NCI-H2171 treated with DMSO at 0.1 percent for 48 hours (cell line): Measurements from ENCODE around the gene CAPN8.

Experiments
- DNase-seq: peaks from one replicate; lab custom pipeline; 2025; lab: John Stamatoyannopoulos, UW

Gene CAPN8

DNA sequence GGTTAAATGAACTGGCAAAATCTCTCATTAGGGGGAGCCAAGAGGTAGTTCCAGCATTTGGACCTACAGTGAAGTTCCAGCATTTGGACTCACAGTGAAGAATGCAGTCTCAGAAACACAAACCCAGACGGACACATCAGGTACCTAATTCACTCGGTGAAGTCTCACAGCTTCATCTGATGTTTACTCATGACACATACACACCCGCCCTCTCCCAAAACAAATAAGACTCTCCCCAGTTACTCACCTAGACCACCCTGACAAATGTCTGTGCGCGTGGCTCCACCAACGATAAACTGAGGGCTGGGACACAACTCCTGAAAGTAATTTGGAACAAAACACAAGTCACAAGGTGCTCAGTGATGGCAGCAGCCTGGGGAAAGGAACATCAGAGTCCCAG, 11.4 kb downstream of the CAPN8 start:
- DNase-seq: no peak

DNA sequence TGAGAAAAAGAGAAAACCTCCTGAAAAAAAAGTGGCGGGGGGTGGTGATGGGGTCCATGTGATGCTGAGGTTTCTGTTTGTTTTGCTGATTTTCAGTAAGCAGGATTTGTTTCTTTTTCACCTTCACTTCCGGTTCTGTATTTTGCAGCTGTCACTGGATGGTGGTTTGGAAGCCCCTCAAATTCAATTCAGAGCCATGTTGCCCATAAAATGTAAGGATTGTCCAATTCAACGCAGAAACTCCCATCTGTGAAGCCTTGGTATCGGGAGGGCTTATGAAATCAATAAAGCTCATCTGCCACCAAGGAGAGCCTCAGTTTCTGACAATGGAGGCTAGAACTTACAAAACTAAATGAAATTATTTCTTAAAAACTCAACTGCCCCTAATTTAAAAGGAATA, 12.1 kb downstream of the CAPN8 start:
- no peak for DNase-seq

DNA sequence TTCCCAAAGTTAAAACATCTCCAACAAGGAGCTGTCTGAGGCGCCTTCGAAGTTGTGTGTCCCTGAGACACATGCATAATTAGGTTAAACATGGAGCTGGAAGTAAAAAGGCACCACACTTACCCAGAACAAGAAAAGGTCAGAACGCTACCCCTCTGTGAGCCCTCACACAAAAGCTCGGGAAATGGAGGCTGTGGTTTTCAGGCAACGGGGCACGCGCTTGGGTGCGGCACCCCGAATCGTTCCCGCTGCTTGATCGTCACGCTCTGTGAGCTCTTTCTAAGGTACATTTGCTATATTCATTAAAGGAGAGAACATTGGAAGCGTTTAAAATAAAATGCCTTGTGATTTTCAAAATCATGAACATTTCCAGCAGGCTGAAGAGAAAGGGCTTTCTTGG, 12.5 kb downstream of the CAPN8 start:
- no peak for DNase-seq

DNA sequence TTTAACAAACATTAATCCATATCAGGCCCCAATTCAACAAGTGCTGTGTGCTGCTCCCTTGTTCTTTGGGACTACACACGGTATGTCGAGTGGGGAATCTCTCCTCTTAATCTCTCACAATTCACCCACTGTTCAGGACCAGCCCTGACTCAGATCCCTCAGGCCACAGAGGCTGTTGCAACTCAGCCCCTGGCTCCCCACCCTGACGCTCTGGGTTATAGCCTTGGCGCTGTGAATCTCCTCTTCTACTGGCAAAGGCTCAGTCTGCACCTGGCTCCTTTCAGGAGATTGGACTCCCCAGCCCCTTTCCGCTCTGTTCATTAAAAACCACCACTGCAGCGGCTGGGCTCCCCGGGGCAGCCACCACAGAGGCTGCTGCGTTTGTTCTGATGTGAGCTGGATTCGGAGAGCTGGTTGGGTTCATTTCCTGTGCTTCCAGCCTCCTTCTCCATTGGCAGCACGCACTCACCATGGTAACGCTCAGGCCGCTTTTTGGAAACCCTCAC, 13.0 kb downstream of the CAPN8 start:
- DNase-seq: no peak

DNA sequence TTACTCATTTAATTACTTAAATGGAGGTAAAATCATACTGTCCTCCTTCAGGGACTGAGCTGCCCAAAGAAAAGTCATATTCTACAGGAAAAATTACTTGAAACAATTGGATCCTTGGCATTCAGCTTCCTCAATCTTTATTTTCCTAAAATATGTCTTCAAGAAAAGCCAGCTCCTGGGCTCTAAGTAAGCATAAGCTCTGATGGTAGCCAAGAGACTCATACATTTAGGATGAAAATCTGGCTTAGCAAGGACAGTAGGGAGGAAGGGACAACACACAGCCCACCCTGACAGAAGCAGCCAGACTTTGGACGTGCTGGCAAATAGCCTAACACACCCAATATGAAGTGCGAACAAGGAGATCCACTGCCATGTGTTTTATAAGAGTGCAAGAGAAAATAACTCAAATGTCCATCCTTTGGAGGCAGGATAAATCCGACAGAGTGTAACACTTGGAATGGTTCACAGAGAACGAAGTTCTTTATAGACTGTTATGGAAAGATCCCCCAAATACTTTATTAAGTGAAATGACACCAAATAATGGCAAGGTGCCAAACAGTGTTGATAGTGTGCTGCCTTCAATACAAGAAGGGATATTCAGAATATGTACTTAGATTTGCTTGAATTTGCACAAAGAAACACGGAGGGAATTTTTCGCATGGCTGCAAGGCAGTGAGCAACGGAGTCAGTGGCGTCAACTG, 14.1 kb downstream of the CAPN8 start:
- no peak for DNase-seq

DNA sequence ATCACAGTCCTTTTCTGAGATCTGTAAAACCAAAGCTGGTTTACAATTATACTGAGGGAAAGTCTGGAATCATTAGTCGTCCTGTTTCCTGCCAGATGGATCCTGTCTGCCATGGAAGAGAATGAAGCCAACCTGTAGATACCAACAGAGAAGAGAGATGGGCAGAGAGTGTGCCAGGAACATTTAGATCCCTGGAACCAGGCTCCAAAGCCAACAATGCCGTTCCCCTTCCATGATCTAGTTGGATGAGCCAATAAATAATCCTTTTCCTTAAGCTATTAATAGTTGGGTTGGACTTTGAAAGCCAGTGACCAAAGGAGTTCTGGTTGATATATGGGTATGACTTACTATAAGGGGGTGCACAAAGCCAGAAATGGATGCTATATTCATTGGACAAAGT, 15.0 kb downstream of the CAPN8 start:
- DNase-seq: no peak

DNA sequence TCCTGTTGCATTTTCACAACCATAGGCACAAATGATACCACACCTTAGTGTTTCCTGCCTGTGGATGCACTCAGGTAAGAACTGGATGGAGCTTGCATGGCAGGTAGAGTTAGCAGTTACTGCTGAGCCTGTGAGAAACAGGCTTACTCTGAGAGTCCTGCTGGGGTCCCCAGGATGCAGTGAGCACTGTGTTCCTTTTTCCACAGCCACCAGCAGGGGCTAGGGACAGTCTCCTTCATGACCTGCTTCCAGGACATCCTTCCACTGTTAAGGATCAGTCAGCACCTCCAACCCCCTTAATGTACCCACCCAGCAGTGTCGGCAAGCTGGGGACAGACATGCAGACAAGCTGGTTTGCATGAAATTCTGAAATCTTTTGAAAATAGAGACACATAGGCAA, 16.3 kb downstream of the CAPN8 start:
- DNase-seq: no peak

DNA sequence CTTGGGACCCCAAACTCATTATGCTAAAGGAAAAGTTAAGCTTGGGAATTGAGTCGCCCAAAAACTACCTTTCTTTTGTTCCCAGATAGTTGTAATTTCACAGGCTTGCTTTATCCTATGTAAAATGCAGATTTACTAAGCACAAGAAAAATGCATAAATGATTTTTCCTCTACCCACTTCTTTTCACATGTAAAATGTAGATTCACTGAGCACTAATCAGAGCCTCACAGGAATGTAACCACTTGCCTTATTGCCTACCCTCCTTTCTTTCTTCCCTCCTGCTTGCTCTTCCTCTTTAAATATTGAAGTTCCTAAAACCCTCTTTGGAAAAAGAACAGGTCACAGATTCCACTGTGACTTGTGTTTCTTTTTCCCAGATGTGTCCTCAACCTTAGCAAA, 18.3 kb downstream of the CAPN8 start:
- DNase-seq: no peak

DNA sequence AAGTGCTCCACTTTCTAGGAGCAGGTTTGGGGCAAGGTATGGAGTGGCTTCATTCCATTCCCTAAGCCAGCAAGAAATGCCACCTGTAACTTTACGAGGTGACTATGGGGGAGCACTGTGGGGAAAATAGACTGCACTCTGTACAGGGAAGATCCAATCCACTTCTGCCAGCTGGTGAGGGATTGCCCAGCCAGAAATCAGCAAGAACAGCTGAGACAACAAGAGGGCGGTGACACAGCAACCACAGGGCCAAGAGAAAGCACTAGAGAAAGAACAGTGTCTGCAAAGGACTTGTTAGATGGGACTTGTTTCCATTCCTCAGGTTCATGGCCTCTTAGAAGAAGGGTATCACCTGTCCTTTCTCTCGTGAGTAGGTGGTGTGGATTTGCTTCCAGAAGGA, 19.6 kb downstream of the CAPN8 start:
- DNase-seq: no peak

DNA sequence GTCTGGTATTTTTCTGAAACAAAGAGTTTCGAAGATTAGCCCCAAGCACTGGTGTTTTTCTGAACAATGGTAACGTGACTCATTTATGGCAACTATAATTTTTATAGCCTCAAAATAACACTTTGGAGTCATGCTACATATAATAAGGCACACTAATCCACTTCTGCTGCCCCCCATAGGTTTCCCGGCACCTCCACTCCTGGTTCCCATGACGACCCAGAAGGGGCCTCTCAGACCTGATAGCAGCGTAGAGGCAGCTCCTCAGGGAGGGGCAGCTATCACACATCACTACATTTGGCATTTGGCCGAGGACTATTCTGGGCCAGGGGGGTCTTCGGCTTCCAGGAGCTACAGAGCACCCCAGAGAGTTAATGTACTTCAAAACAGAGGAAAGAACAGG, 23.3 kb downstream of the CAPN8 start:
- DNase-seq: no peak

DNA sequence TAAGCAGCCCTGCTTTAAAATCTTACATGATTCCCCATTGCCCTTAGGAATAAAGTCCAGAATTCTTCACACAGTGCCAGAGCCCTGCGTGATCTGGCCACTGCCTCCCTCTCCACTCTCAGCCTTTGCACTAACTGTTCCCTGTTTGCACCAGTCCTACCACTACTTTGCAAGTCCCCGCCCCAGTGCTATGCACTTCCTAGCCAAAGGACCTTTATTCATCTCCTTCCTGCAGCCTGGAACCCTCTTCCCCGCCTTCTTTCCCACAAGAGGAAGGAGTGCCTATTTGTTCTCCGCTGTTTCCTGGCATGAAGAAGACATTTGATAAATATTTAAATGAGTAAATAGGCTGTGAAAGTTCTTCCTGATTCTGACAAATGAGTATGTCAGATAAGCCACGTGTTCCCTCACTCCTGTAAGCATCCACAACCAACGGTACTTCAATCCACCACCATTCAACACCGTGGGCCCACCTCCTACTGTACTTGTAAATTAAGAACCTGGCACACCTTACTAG, 23.9 kb downstream of the CAPN8 start:
- no peak for DNase-seq

DNA sequence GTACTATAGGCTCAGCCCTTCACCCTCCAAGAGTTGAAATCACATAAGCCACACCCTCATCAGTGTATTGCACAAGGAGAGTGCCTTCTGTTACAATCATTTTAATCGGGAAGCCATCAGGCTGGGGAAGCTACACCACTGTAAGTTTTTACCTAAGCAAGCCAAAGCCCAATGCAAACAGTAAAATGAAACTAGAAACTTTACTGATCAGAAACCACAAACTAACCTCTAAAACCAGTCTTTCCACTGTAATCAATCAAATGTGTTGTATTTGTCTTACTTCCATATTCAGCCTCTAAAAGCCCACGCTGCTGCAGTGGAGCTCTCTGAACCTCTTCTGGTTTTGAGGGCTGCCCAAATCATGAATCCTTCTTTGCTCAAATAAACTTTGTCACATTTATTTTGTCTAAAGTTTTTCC, 26.2 kb downstream of the CAPN8 start:
- no peak for DNase-seq

DNA sequence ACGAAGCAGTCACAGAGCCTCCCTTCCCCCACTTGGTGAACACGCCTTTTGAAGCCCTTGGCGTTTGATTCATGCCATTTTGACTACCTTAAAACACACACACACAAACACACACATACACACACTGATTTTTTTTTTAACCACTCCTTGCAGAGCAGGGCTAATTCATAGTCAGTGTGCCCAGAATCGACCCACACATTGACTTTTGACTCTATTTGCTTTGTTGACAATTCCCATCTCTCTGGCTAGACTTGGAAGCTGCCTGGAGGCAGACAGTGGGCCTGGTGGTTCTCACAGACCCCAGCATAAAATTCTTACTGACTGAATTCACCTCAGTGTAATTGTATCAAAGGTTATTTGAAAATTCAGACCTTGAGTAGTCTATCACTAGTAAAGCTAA, 30.3 kb downstream of the CAPN8 start:
- no peak for DNase-seq

DNA sequence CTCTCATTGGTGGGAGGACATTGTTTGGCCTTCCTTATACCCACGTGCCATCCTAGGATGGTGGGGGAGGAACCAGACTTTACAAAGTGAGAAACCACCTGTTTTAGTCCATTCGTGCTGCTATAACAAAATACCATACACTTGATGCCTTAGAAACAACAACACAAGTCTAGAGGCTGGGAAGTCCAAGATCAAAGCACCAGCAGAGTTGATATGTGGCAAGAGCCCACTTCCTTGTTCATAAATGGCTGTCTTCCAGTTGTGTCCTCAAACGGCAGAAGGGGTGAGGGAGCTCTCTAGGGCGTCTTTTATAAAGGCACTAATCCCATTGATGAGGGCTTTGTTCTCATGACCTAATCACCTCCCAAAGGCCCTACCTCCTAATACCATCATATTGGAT, 31.1 kb downstream of the CAPN8 start:
- no peak for DNase-seq

DNA sequence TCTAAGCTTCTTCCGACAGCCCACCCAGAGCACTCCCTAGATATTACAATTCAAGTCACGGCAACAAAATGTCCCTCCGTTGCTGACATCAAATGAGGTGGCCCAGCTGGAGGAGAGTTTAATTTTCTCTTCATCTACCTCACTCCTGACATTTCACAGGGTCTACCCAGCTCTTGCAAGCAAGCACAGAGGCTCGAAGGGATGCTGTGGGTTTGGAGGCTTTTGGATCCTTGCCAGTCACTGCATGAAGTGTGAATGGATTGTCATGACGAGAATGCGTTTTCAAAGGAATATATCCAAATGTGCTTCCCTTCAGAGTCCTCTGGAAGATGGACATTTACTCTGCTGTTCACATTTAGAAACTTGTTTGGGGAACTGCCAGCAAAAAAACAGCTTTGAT, 33.5 kb downstream of the CAPN8 start:
- no peak for DNase-seq

DNA sequence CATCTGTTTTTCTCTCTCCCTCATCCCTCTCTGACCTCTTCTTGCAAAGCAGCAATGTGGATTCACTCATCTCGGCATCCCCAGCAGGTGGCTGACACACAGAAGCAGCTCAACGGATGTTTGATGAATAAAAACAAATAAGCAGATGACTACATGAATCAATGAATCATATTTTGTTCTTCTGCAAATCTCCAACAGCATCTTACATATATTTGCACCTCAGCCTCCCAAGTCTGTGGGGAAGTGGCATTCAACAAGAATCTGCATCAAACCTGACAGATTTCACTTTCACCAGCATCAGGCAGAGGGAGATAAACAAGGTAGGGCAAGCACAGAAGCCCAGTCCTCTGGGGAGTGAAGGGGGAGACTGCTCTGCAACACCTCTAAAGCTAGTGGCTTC, 34.0 kb downstream of the CAPN8 start:
- DNase-seq: no peak

DNA sequence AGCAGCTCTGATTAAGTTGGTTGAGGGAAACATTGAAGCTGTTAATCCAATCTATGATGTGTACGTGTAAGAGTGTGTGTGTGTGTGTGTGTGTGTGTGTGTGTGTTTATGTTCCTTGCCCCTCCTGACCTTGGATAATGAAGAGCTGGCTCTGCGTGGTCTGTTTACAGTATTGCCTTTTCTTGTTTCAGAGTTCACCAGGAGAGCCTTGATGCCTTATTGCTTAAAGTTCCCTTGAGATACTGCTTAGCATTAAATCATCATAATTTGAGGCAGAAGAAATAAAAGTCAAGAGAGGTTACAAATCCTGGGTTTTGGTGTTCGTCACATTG, 36.4 kb downstream of the CAPN8 start:
- no peak for DNase-seq

DNA sequence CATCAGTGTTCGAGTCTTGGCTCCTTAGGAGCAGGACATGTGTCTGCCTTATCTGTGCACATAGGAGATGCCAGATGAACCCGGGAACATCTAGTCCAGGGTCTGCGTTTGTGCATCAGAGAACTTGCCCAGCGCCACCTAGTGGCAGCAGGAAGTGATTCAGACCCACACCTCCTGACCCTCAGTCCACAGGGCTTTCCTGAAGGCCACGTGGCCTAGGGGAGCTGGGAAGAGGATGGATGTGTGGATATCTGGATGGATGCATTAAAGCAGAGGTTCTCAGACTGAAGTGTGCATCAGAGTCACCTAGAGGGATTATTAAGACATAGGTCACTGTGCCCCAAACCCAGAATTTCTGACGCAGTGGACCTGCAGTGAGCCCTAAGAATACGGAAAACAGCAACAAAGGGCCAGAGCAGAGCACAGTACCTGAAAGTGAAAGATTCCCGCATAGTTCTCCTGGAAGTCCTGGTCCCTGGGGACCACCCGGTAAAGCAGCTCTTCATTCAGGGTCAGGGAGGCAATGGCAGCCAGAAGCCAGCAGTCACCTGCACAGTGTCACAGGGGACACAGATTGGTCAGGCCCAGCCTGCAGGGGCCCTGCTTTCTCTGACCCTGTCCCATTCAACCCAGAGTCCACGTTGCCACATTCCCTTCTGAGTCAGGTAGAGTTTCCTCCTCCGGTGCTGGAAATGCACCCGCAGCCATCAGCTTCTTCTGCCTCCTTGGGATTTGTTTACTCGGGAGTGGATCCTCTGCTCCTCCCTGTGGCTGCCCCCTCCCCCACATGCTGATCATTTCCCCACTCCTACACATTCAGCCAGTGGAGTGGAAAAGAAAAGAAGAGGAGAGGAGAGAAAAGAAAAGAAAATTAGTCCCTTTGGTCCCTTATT, 37.0 kb downstream of the CAPN8 start:
- DNase-seq: peak; percentile 26

DNA sequence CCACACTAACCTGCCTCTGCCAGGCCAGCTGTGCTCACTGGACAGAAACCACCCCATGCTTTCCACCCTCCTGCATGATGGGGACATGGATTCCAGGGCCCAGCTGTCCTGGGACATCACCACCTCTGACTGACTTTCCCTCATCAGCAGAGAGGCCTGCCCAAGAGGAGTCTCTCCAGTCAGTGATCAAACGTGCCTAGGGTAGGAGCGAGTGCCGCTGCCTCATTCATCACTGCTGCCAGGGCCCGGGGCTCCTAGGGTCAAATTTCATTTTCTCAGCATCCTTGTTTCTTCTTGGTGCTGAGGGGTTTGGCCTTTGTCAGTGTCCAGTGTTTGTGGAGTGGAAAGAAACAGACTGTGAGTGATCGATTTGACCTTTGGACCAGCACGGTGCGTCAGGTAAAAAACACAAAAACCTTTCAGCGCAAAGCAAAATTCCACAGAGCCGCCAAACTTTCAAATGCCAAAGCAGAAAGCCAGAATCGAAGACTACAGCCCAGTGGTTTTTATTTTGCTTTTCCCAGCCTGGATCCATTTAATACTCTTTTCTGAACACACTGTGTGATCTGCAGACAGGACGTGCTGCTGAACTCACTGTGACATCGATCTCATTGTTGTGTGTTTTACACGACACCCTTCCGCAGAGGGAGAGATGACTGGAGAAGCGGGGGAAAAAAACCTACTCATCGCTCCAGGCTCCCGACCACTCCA, 43.2 kb downstream of the CAPN8 start:
- DNase-seq: no peak

DNA sequence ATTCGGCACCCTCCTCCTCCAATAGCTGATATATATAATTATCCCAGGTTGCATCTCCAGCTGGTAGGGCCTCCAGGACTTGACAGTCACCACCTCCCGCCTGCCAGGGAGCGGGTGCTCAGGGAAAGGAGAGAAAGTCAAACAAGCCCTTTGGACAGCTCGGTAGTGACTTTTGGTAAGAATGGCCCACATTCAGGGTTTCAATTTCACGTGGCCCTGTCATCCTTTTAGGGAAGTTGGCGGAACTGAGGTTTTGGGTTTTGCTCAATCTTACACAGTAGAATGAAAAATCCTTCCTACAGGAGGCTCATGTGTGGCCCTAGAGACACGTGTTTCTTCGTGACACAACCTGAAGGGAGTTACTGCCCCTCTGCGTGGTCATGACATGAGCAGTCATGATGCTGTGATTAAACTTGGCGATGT, 44.2 kb downstream of the CAPN8 start:
- DNase-seq: no peak

DNA sequence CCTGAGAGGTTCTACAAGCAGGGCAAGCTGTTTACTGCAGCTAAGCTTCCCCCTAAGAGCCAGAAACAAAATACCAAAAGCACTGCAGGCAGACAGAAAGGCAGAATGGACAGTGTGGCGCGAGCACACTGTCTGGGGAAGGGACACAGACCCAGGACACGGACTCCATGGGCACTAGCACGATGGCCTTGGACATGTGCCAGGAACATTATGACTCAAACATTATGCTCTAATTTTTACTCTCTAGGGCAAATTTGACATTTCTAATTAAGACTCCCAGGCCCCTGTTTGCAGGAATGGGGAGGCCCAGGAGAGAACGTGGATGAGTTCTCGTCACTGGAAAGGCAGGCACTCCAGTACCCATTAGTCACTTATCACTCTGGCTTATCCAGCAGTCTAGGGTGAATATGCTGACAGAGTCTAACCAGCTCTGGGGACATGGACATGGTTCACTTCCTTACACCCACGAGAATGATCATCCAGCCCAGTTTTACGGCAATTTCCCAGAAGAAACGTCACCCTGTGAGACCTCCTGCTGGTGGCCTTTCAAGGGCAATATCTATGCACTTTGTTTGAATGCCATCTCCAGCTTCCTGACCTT, 45.1 kb downstream of the CAPN8 start:
- DNase-seq: no peak

DNA sequence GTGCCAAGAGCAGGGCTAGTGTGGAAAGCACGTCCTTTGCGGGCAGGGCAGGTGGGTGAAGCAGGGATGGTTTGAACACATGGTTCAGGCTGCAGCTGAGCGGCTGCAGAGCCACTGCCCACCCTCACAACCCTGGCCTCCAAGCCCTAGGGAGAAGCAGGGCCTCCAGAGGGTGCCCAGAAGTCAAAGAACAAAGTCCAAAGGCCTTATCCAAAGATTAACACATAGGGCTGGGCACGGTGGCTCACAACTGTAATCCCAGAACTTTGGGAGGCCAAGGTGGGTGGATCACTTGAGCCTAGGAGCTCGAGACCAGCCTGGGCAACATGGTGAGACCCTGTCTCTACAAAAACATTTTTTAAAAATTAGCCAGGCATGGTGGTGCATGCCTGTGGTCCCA, 46.8 kb downstream of the CAPN8 start:
- DNase-seq: no peak
